NAMALWA (cell line): Measurements from ENCODE around the gene SPOCK1.
"Not testable (repeated sequence)": the region's sequence is repeated elsewhere in the genome, so short reads cannot be mapped to it uniquely, and the experiment has no call there.

Experiments
- DNase-seq: peaks from one replicate; pipeline ENCODE4 v3.0.0-alpha.2; 2015; ENCODE audit warnings: low spot score

Gene SPOCK1

GRCh38 chr5:137498736-137499505, at the start of gene SPOCK1:
Gene SPOCK1, minus strand, starts transcription at chr5:137499326.
- DNase-seq = peak; percentile 79

- no peak for DNase-seq
These were observed 46.8 kb upstream of the SPOCK1 start for GRCh38 chr5:137545956-137546355.

DNA sequence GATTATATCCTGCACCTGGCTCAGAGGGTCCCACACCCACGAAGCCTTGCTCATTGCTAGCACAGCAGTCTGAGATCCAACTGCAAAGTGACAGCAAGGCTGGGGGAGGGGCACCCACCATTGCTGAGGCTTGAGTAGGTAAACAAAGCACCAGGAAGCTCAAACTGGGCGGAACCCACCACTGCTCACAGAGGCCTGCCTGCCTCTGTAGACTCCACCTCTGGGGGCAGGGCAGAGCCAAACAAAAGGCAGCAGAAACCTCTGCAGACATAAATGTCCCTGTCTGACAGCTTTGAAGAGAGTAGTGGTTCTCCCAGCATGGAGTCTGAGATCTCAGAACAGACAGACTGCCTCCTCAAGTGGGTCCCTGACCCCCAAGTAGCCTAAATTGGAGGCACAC, 36.3 kb upstream of the SPOCK1 start:
- not testable (repeated sequence) for DNase-seq

DNA sequence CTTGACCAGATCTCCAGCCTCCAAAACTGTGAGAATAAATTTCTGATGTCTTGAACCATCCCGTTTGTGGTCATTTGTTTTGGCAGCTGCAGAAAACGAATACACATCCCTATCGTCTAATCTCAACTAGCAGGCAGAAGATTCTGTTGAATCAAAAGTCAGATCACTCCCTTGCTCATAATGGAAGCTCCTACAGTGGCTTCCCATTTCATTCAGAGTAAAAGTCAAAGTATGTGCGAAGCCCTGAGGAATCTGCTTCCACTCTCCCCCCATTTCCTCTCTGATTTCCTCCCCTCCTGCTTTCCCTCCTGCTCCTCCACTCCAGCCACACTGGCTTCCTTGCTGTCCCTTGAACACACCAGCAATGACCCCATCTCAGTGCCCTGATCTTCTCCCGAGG, 34.8 kb upstream of the SPOCK1 start:
- no peak for DNase-seq

GRCh38 chr5:137531266-137531665, 32.1 kb upstream of the SPOCK1 start:
- DNase-seq = no peak

GRCh38 chr5:137521246-137521645, 22.1 kb upstream of the SPOCK1 start:
- no peak for DNase-seq

DNA sequence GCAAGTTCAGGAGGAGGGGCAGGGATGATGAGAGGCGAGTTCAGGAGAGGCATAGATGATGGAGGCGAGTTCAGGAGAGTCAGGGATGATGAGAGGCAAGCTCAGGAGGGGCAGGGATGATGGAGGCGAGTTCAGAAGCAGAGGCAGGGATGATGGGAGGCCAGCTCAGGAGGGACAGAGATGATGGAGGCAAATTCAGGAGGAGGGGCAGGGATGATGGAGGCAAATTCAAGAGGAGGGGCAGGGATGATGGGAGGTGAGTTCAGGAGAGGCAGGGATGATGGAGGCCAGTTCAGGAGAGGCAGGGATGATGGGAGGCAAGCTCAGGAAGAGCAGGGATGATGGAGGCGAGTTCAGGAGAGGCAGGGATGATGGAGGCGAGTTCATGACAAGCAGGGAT, 17.8 kb upstream of the SPOCK1 start:
- DNase-seq = no peak

- no peak for DNase-seq
These were observed 17.2 kb upstream of the SPOCK1 start for GRCh38 chr5:137516251-137516797.

DNA sequence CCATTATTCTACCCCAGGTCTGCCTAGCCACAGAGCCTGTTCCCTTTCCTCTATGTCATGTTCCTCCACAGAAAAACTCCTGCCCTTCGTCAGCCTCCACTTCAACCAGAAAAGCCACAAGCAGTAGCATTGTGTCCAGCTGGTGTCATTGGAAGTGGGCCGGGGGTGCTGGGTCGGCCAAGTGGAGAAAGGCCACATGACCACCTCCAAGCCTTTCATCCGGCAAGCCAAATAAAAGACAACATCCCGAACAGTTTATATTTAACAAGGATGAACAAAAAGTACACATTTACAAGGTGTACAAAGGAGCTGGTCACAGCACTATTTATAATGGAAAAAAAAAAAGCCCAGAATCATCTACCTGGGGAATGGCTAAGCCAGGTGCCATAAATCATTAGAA, 16.1 kb upstream of the SPOCK1 start:
- DNase-seq = no peak

- no peak for DNase-seq
These were observed 11.5 kb upstream of the SPOCK1 start for GRCh38 chr5:137510671-137511070.

DNA sequence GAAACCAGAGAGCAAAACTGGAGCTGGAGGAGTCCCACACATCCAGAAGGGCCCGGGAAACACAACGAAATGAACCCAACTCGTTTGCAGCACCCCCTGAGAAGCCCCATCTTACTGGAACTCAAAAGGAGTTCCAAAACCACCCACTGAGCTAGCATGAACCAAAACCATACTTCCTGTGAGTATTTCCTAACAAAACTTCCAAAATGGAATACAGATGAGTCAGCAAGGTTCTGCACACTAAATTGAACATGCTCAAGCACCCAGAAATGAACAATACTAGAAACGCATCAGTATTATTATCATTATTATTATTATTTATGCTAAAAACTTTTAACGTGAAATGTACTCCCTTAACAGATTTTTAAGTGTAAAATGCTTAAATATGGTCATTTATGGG, 8.0 kb upstream of the SPOCK1 start:
- DNase-seq = no peak

DNA sequence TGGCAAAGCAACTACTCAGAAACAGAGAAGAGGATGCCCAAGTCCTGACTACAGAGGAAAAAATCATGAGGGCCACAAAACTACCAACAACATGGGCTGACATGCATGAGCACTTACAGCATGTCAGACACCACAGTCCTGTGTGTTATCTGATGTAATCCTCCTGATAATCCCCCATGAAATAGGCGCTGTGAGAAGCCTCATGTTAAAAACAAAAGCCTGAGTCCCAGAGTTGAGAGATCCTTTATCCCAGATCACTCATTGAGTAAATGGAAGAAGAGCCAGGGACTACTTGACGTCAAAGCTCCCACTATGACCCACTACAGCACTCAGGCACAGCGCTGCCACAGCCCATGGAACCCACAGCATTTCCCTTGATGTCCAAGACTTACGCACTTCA, 7.2 kb upstream of the SPOCK1 start:
- no peak for DNase-seq

DNA sequence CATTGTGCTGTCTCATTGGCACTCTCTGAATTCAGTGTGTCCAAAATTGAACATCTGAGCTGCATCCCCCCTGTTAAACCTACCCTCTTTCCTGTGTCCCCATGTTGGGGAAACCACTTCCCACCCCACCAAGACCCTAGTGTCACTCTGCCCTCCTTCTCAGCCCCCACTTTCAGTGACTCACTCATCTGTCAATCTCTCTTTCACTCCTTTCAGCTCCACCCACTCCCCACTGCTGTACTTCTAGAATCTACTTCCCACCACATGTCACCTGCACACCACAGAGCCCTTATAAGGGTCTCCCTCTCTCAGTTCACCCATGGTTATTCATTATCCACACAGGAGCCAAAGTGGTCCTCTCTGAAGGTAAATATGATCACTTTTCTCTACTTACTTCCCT, 5.8 kb upstream of the SPOCK1 start:
- no peak for DNase-seq

DNA sequence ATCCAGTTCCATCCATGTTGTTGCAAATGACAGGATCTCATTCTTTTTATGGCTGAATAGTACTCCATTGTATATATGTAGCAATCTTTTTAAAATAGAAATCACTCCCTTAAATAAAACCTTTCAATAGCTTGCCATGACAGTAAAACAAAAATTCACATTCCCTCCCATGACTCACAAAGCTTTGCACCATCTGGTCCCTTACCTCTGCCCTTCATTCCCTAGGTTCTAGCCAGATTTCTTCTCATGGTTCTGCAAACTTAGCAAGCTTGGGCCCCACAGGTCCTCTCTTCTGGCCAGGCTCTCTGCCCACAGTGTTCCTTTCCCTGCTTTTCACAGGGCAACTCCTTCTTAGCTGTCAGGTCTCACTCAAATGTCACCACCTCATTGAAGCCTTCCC, 4.3 kb upstream of the SPOCK1 start:
- DNase-seq = no peak

DNA sequence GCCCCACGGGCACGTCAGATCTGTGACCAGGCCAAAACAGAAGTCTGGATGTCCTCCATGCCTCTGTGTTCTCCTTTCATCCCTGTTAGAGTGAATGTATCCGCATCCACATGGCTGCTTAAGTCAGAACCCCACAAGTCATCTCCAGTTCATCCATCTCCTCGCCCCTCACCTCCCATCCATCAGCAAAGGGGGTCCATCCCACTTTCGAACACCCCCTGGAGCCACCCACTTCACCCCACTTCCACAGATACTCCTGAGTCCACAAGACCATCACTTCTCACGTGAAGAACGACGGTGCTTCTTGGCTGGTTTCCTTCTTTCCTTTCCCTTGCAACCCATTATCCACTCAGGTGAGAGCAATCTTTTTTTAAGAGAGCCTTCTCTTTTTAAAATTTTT, 3.5 kb upstream of the SPOCK1 start:
- DNase-seq = no peak

GRCh38 chr5:137501846-137502406, 2.8 kb upstream of the SPOCK1 start:
- no peak for DNase-seq

DNA sequence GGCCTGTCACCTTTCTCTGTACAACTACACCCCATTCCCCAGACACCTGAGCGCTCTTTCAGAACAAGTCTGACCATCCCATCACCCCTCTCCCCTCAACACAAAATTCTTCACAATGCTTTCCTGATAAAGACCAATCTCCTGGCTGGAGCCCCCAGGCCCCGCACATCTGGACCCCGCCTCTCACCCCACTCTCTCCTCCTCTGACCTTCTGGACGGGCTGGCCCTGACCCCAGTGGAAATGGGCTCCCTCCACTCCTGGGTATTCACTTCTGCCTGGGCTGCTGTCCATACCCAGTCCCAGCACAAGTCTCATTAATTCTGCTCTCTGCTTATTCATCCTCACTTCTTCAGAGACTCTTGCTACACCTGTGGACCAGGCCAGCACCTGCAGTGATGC, 2.1 kb upstream of the SPOCK1 start:
- no peak for DNase-seq

- no peak for DNase-seq
These were observed 1.6 kb upstream of the SPOCK1 start for GRCh38 chr5:137500615-137501225.

- not testable (repeated sequence) for DNase-seq
These were observed 351 bp upstream of the SPOCK1 start for GRCh38 chr5:137499506-137499847.

DNA sequence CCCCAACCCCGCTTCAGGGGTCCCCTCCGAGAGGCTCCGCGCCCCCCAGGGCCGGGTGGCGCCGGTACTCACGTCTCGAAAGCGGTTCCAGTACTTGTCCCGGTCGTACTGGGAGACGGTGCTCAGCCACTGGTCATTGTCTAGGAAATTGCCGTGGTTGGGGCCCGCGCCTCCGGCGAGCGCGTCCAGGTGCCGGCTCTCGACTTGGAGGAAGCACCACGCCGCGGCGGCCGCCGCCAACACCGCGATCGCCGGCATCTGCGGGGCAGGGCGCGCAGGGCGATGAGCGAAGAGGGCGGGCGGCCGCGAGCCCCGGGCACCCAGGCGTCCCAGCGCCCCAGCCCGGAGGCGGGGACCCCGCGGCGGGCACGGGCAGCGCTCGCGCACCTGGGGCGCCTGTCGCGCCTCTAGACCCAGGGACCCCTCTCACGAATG, 808 bp downstream of the SPOCK1 start:
- no peak for DNase-seq

DNA sequence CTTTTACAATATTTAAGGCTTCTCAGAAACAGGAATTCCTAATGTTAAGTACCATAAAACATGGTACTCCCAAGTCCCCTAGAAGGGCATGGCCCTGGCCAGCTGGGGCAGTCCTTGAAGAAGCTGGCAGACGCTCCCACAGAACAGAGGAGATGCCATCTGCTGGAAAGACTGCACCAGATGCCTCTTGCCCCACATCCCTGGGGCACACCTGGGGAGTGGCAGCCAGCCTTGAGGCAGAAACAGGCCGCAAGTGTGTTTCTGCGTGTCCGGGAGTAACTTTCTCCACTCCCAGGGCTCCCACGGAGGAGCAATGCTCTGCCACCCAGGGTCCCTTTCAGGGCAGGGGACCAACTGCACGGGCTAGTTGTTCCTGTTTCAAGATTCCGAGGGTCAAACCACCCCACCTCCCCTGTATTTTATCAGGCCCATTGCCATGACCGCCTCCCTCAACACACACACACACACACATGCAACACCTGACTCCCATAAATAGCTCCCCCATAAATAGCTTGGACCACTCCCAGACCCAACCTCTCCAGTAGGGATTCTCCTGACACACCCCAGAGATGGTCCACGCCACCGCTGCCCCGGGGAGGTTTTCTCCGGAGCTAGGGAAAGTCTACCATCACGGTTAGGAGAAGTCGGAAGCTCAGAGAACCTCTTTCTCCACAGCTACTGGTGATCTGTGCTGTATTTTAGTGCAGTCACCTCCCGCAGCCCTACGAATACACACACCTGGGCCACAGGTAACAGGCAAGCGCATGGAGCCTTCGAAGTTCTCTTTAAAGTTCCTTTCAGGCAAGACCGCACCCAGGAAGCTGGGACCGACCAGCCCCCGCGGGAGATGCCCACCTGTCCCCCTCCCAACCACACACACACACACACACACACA, 1.5 kb downstream of the SPOCK1 start:
- no peak for DNase-seq

DNA sequence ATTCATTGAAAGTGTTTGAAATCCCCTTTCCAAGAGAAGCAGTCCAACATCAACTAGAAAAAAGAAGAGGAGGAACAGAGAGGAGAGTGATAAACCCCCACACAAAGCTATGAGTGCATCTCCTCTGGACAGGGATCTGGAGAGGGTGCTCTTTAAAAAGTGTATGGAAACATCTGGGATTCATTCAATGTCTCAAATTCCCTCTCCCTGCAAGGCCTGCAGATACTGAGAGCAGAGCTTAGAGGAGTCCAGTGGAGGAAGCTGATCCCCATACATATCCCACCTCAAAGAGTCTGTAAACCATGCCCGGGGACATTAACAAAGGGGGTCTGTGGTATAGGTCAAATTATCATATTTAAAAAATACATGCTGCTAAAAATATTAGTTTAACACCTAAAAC, 2.2 kb downstream of the SPOCK1 start:
- DNase-seq = no peak
